Measurements from ENCODE around the gene SNX22.

GRCh38 chr15:64191971-64192830 is 40.7 kb downstream of the SNX22 start:
- TF ChIP-seq RXRA (IDR thresholded peaks at IDR 0.05), result no peak
- no peak for TF ChIP-seq CTCF (IDR thresholded peaks at IDR 0.05; ENCODE audit: low read depth, low read length, missing input control)
- no peak for TF ChIP-seq NR2F2 (IDR thresholded peaks at IDR 0.05)
- no peak for TF ChIP-seq SP1 (IDR thresholded peaks at IDR 0.05)
- TF ChIP-seq JUND (IDR thresholded peaks at IDR 0.05), result no peak
- TF ChIP-seq MAX (IDR thresholded peaks at IDR 0.05), result no peak
- TF ChIP-seq ZBTB33 (IDR thresholded peaks at IDR 0.05), result no peak
- no peak for TF ChIP-seq EGR1 (IDR thresholded peaks at IDR 0.05; ENCODE audit: low read depth in 2 of 2)
- no peak for TF ChIP-seq GABPA (IDR thresholded peaks at IDR 0.05 in 1 of 2, conservative IDR thresholded peaks at IDR 0.05 in 1 of 2)
- TF ChIP-seq RAD21 (IDR thresholded peaks at IDR 0.05), result no peak

All from liver (tissue), 3 donors.